ENCODE data around the gene PDXK.

- no peak; a peak in 1 of 3 replicates for TF ChIP-seq POLR2A (IDR thresholded peaks at IDR 0.05; ENCODE audit: control extremely low read depth in 1 of 2, low read depth in 2 of 2, low read length in 2 of 2)
- no peak for TF ChIP-seq MAFK (IDR thresholded peaks at IDR 0.05; ENCODE audit: low read depth, low read length)
Measured at GRCh38 chr21:43719748-43720538, 1.0 kb downstream of the PDXK start.

Measured in H1 (cell line).